D721Med (cell line): Measurements from ENCODE around the gene KRTAP9-6.

ENCODE experiments used
- DNase-seq: peaks from one replicate; pipeline ENCODE4 v3.0.0; 2011; ENCODE audit warnings: low spot score; ENCODE audit not compliant: insufficient read length
- FAIRE-seq: peaks from 2 replicates; lab custom pipeline; 2011; peaks lifted over from hg19 to GRCh38; lab: Jason Lieb, UNC
- CTCF ChIP-seq: IDR thresholded peaks from 2 replicates; pipeline ENCODE4 v1.5.1; 2012; ENCODE audit warnings: mild to moderate bottlenecking, control low read depth; ENCODE audit not compliant: insufficient read depth; ENCODE audit errors: missing control alignments

Gene KRTAP9-6

GRCh38 chr17:41302981-41303380, 37.8 kb downstream of the KRTAP9-6 start:
- no peak for TF ChIP-seq CTCF
- DNase-seq = no peak
- no peak for FAIRE-seq

- TF ChIP-seq CTCF = no peak
These were observed 38.9 kb downstream of the KRTAP9-6 start for GRCh38 chr17:41304091-41304490.

GRCh38 chr17:41307647-41308046, 42.5 kb downstream of the KRTAP9-6 start:
- FAIRE-seq = no peak
- no peak for TF ChIP-seq CTCF
- no peak for DNase-seq

More at GRCh38 chr17:41304091-41304490, 38.9 kb downstream of the KRTAP9-6 start:
- no peak for DNase-seq
- no peak for FAIRE-seq

- no peak for FAIRE-seq
- no peak for DNase-seq
- no peak for TF ChIP-seq CTCF
These were observed 43.2 kb downstream of the KRTAP9-6 start for GRCh38 chr17:41308251-41308917.

- FAIRE-seq = no peak
- DNase-seq = no peak
- TF ChIP-seq CTCF = no peak
These were observed 43.8 kb downstream of the KRTAP9-6 start, which contains the start of gene KRTAP16-1 for GRCh38 chr17:41308918-41309359. TSS of gene KRTAP16-1 (minus strand) at chr17:41309309. CDS start at chr17:41309253, 56 bp downstream.

GRCh38 chr17:41311111-41311510, 45.9 kb downstream of the KRTAP9-6 start:
- FAIRE-seq = no peak
- TF ChIP-seq CTCF = no peak
- DNase-seq = no peak

GRCh38 chr17:41315204-41315794, 50.1 kb downstream of the KRTAP9-6 start, which contains the start of gene KRTAP17-1:
TSS of gene KRTAP17-1 (minus strand) at chr17:41315710. CDS start at chr17:41315650, 60 bp downstream.
- no peak for TF ChIP-seq CTCF
- FAIRE-seq = no peak
- no peak for DNase-seq
